ENCODE results near the gene MAPKAPK3.

GRCh38 chr3:50658831-50659230 is 41.9 kb downstream of the MAPKAPK3 start:
- TF ChIP-seq EZH2 (IDR thresholded peaks at IDR 0.05; ENCODE audit: borderline replicate concordance) (no peak), CTCF (IDR thresholded peaks at IDR 0.05; ENCODE audit: poor library complexity) (no peak), EZH2phosphoT487 (IDR thresholded peaks at IDR 0.05; ENCODE audit: low read depth, severe bottlenecking, unreplicated experiment) (no peak)

Measured in hepatocyte (in vitro differentiated cells).